H9 (cell line): ENCODE results near the gene POLD1. TPM values are rescaled to one million over a fixed set of nuclear protein-coding genes. Genes with fewer than 3 reads are reported as not detected.

ENCODE experiments used
- DNase-seq: peaks from one replicate; pipeline ENCODE4 v3.0.0-alpha.2; 2017
- H2AFZ ChIP-seq: one replicate; pipeline ENCODE4 v1.6.1; 2013; ENCODE audit warnings: mild to moderate bottlenecking, low read length, control low read depth, moderate library complexity
- H2AK5ac ChIP-seq: 2 replicates; pipeline ENCODE4 v1.6.1; 2013; ENCODE audit warnings: low read length, control low read depth, mixed read lengths; ENCODE audit not compliant: insufficient read length
- H2BK120ac ChIP-seq: one replicate; pipeline ENCODE4 v1.6.1; 2013; ENCODE audit warnings: low read depth, mild to moderate bottlenecking, low read length, control low read depth, inconsistent platforms; ENCODE audit not compliant: poor library complexity, severe bottlenecking
- H2BK12ac ChIP-seq: 2 replicates; pipeline ENCODE4 v1.6.1; 2013; ENCODE audit warnings: low read length, control low read depth, mixed read lengths, low read depth; ENCODE audit not compliant: insufficient read length
- H2BK15ac ChIP-seq: 2 replicates; pipeline ENCODE4 v1.6.1; 2013; ENCODE audit warnings: low read depth, low read length, control low read depth
- H2BK20ac ChIP-seq: one replicate; pipeline ENCODE4 v1.6.1; 2013; ENCODE audit warnings: low read depth, mild to moderate bottlenecking, low read length, control low read depth, inconsistent platforms; ENCODE audit not compliant: poor library complexity, severe bottlenecking
- H2BK5ac ChIP-seq: 2 replicates; pipeline ENCODE4 v1.6.1; 2013; ENCODE audit warnings: low read length, control low read depth, mixed read lengths; ENCODE audit not compliant: insufficient read length
- H3K14ac ChIP-seq: 2 replicates; pipeline ENCODE4 v1.6.1; 2013; ENCODE audit warnings: low read length, control low read depth; ENCODE audit not compliant: insufficient read depth
- H3K18ac ChIP-seq: 2 replicates; pipeline ENCODE4 v1.6.1; 2013; ENCODE audit warnings: low read depth, mild to moderate bottlenecking, mixed read lengths, low read length, control low read depth; ENCODE audit not compliant: insufficient read length
- H3K23ac ChIP-seq: 2 replicates; pipeline ENCODE4 v1.6.1; 2013; ENCODE audit warnings: low read length, control low read depth, mixed read lengths, low read depth; ENCODE audit not compliant: insufficient read length
- H3K23me2 ChIP-seq: 2 replicates; pipeline ENCODE4 v1.6.1; 2013; ENCODE audit warnings: low read depth, mild to moderate bottlenecking, mixed read lengths, low read length, control low read depth; ENCODE audit not compliant: insufficient read length, poor library complexity, severe bottlenecking
- H3K27ac ChIP-seq: 2 replicates; pipeline ENCODE4 v1.5.1; 2013; ENCODE audit warnings: low read length, control low read depth, mixed read lengths, low read depth; ENCODE audit not compliant: insufficient read length
- H3K27me3 ChIP-seq: 2 replicates; pipeline ENCODE4 v1.6.1; 2013; ENCODE audit warnings: low read length, control low read depth, inconsistent platforms; ENCODE audit not compliant: insufficient read depth
- H3K4ac ChIP-seq: 2 replicates; pipeline ENCODE4 v1.6.1; 2013; ENCODE audit warnings: low read depth, mild to moderate bottlenecking, control low read depth, inconsistent platforms, low read length, moderate library complexity
- H3K4me1 ChIP-seq: 2 replicates; pipeline ENCODE4 v1.6.1; 2013; ENCODE audit warnings: low read length, control low read depth, inconsistent platforms; ENCODE audit not compliant: insufficient read depth
- H3K4me2 ChIP-seq: 2 replicates; pipeline ENCODE4 v1.6.1; 2013; ENCODE audit warnings: low read length, control low read depth, mixed read lengths; ENCODE audit not compliant: insufficient read length, insufficient read depth
- H3K56ac ChIP-seq: 2 replicates; pipeline ENCODE4 v1.6.1; 2013; ENCODE audit warnings: low read depth, mild to moderate bottlenecking, mixed read lengths, low read length, control low read depth; ENCODE audit not compliant: insufficient read length
- H3K79me1 ChIP-seq: 2 replicates; pipeline ENCODE4 v1.6.1; 2013; ENCODE audit warnings: low read depth, mild to moderate bottlenecking, moderate library complexity, low read length, control low read depth, inconsistent platforms; ENCODE audit not compliant: insufficient read depth, poor library complexity, severe bottlenecking
- H3K79me2 ChIP-seq: 2 replicates; pipeline ENCODE4 v1.6.1; 2013; ENCODE audit warnings: low read length, control low read depth, inconsistent platforms; ENCODE audit not compliant: insufficient read depth
- H3K9ac ChIP-seq: 2 replicates; pipeline ENCODE4 v1.6.1; 2013; ENCODE audit warnings: low read length, control low read depth, mixed read lengths; ENCODE audit not compliant: insufficient read length; ENCODE audit errors: extremely low read depth
- H3K9me3 ChIP-seq: one replicate; pipeline ENCODE4 v1.6.1; 2013; ENCODE audit warnings: low read depth, low read length, inconsistent platforms; ENCODE audit not compliant: control insufficient read depth
- H3T11ph ChIP-seq: one replicate; pipeline ENCODE4 v1.6.1; 2013; ENCODE audit warnings: mild to moderate bottlenecking, low read length, control low read depth, inconsistent platforms
- H4K20me1 ChIP-seq: one replicate; pipeline ENCODE4 v1.6.1; 2013; ENCODE audit not compliant: control insufficient read depth, insufficient read length, insufficient read depth
- H4K5ac ChIP-seq: 2 replicates; pipeline ENCODE4 v1.6.1; 2013; ENCODE audit warnings: low read depth, mild to moderate bottlenecking, mixed read lengths, low read length, control low read depth; ENCODE audit not compliant: insufficient read length
- H4K8ac ChIP-seq: replicated peaks from 2 replicates; pipeline ENCODE4 v1.6.1; 2013; ENCODE audit warnings: low read length, control low read depth, mixed read lengths, low read depth; ENCODE audit not compliant: insufficient read length
- H4K91ac ChIP-seq: 2 replicates; pipeline ENCODE4 v1.6.1; 2013; ENCODE audit warnings: low read depth, mild to moderate bottlenecking, moderate library complexity, mixed read lengths, low read length, control low read depth; ENCODE audit not compliant: insufficient read length
- H3K27ac Mint-ChIP-seq, 3 experiments: 2 replicates in 2 of 3; 3 replicates in 1 of 3; pipeline ENCODE4 v1.8.0; 2020 to 2021; ENCODE audit warnings: mixed read lengths in 3 of 3, mild to moderate bottlenecking in 1 of 3, moderate library complexity in 1 of 3
- H3K27me3 Mint-ChIP-seq: 2 replicates; pipeline ENCODE4 v1.8.0; 2021; ENCODE audit warnings: low read depth, mild to moderate bottlenecking, moderate library complexity, mixed read lengths
- H3K36me3 Mint-ChIP-seq, 3 experiments: 2 replicates in 2 of 3; 3 replicates in 1 of 3; pipeline ENCODE4 v1.8.0; 2020 to 2021; ENCODE audit warnings: low read depth in 3 of 3, mixed read lengths in 3 of 3; ENCODE audit not compliant: insufficient read depth in 1 of 3
- H3K4me1 Mint-ChIP-seq, 2 experiments: 2 replicates each; pipeline ENCODE4 v1.8.0; 2020; ENCODE audit warnings: mixed read lengths in 2 of 2
- H3K4me3 Mint-ChIP-seq, 2 experiments: 2 replicates in 1 of 2; 3 replicates in 1 of 2; pipeline ENCODE4 v1.8.0; 2020 to 2021; ENCODE audit warnings: mild to moderate bottlenecking in 2 of 2, mixed read lengths in 2 of 2, moderate library complexity in 1 of 2
- H3K9me3 Mint-ChIP-seq, 2 experiments: 2 replicates in 1 of 2; 3 replicates in 1 of 2; pipeline ENCODE4 v1.8.0; 2020; ENCODE audit warnings: mild to moderate bottlenecking in 2 of 2, mixed read lengths in 2 of 2, moderate library complexity in 1 of 2
- CTCF ChIP-seq: fragments of 200-600 bp; sonication (generic); conservative IDR thresholded peaks from 3 replicates; pipeline ENCODE4 v1.8.0; 2021; ENCODE audit warnings: antibody characterized with exemption, mild to moderate bottlenecking
- WGBS: extraction: QIAGEN DNeasy Blood & Tissue Kit; methylation state at CpG from one replicate; pipeline ENCODE4 v1.1.7; 2013; ENCODE audit warnings: missing lambda C conversion rate, low lambda C conversion rate, mixed read lengths; ENCODE audit not compliant: insufficient read length; ENCODE audit errors: extremely low coverage; 5-methylcytosine and 5-hydroxymethylcytosine counted together
- total RNA-seq: library from RNA; stranded (reverse); gene quantifications from 2 replicates; pipeline ENCODE4 v1.2.1, GENCODE V29; 2021

Gene POLD1
- total RNA-seq, 1 experiment from 2014 or later = 165 TPM

GRCh38 chr19:50423279-50424113 is 39.3 kb downstream of the POLD1 start:
- H3K4me1 Mint-ChIP-seq = peaks cover 16 to 17% of the 10 kb centered on the region in 2 experiments
- H3K14ac ChIP-seq = no peak overlapping the region
- WGBS = no CpG with 5 or more reads among the region's 22 CpGs
- no peak overlapping the region for H2BK20ac ChIP-seq
- peaks cover 8% of the 10 kb centered on the region for H3K27me3 Mint-ChIP-seq
- no peak overlapping the region for H3K4ac ChIP-seq
- H2BK5ac ChIP-seq = no peak overlapping the region
- no peak overlapping the region for H3T11ph ChIP-seq
- H2BK15ac ChIP-seq = no peak overlapping the region
- H4K20me1 ChIP-seq = no peaks in the 10 kb centered on the region
- no peak for TF ChIP-seq CTCF
- H4K8ac ChIP-seq = no peak overlapping the region
- H3K9me3 ChIP-seq = no peaks in the 10 kb centered on the region
- H3K79me2 ChIP-seq = peaks cover 3% of the 10 kb centered on the region; the same call in 1 of the 2 replicates
- H4K5ac ChIP-seq = no peak overlapping the region
- no peak overlapping the region for H3K9ac ChIP-seq
- no peak overlapping the region for H2BK12ac ChIP-seq
- H3K27ac ChIP-seq = no peak overlapping the region
- H3K4me2 ChIP-seq = no peak overlapping the region
- DNase-seq = no peak
- H4K91ac ChIP-seq = no peak overlapping the region
- H3K56ac ChIP-seq = no peak overlapping the region
- no peaks in the 10 kb centered on the region for H3K4me1 ChIP-seq
- H3K79me1 ChIP-seq = no peaks in the 10 kb centered on the region
- no peak overlapping the region for H3K18ac ChIP-seq
- no peaks in the 10 kb centered on the region for H3K27me3 ChIP-seq
- H3K4me3 Mint-ChIP-seq = no peak overlapping the region; a peak in 1 of 5 replicates
- peak overlapping the region in 2 of 3 experiments; percentile 44 to 70; a peak in 2 of 7 replicates for H3K27ac Mint-ChIP-seq
- H3K23ac ChIP-seq = no peak overlapping the region
- H3K23me2 ChIP-seq = peaks cover 12% of the 10 kb centered on the region
- no peak overlapping the region for H2AFZ ChIP-seq
- H2BK120ac ChIP-seq = no peak overlapping the region
- no peak overlapping the region for H2AK5ac ChIP-seq
- H3K9me3 Mint-ChIP-seq = peaks cover 0 to 3% of the 10 kb centered on the region in 2 experiments; a peak in 1 of 5 replicates
- H3K36me3 Mint-ChIP-seq = peaks cover 0 to 22% (median 7%) of the 10 kb centered on the region in 3 experiments; a peak in 4 of 7 replicates
